Endothelial cell of umbilical vein (primary cell): ENCODE measurements around the gene MCRIP2. TPM values are rescaled to one million over a fixed set of nuclear protein-coding genes. Genes with fewer than 3 reads are reported as not detected.

Source experiments
- BruUV-seq: library from RNA; stranded (reverse); fragments of 400-500 nt; replicated peaks from 2 replicates; lab custom pipeline; 2021; lab: Mats Ljungman, UMichigan
- CTCF ChIA-PET: fragments of 300-600, 350-600 bp; sonication (Branson Sonifier 250); formaldehyde crosslinking; loops from one replicate; lab custom pipeline; 2021; ENCODE audit warnings: antibody characterized with exemption, inconsistent platforms; lab: Charles Lee
- POLR2A ChIA-PET: fragments of 300-600, 350-600 bp; sonication (Branson Sonifier 250); formaldehyde crosslinking; loops from one replicate; lab custom pipeline; 2021; ENCODE audit warnings: antibody characterized with exemption, inconsistent platforms; lab: Charles Lee
- DNase-seq: peaks from one replicate; pipeline ENCODE4 v3.0.0-alpha.2; 2011; ENCODE audit warnings: low read depth, low spot score
- FAIRE-seq: peaks from 2 replicates; lab custom pipeline; 2011; peaks lifted over from hg19 to GRCh38; lab: Jason Lieb, UNC
- H2AFZ ChIP-seq: 2 replicates; pipeline ENCODE4 v1.6.0; 2012; ENCODE audit warnings: low read depth, low read length, control low read depth, inconsistent platforms
- H3K27ac ChIP-seq: 2 replicates; pipeline ENCODE4 v1.5.1; 2011; ENCODE audit warnings: low read depth, mild to moderate bottlenecking, control low read depth, low read length, moderate library complexity; ENCODE audit not compliant: insufficient read depth
- H3K27me3 ChIP-seq, 2 experiments: 2 replicates each; pipeline versions ENCODE4 v1.6.0 to v1.6.1; 2011; ENCODE audit warnings: low read length in 2 of 2, mixed read lengths in 1 of 2; ENCODE audit not compliant: control insufficient read depth in 2 of 2, insufficient read depth in 2 of 2
- H3K36me3 ChIP-seq, 2 experiments: 2 replicates in 1 of 2; 3 replicates in 1 of 2; pipeline ENCODE4 v1.5.1; 2011; ENCODE audit warnings: low read length in 2 of 2, mild to moderate bottlenecking in 1 of 2, moderate library complexity in 1 of 2; ENCODE audit not compliant: control insufficient read depth in 2 of 2, insufficient read depth in 2 of 2; ENCODE audit errors: extremely low read depth in 1 of 2
- H3K4me1 ChIP-seq: 3 replicates; pipeline ENCODE4 v1.5.1; 2011; ENCODE audit warnings: mild to moderate bottlenecking, low read length; ENCODE audit not compliant: control insufficient read depth, insufficient read depth; ENCODE audit errors: extremely low read depth
- H3K4me2 ChIP-seq: 2 replicates; pipeline ENCODE4 v1.6.1; 2011; ENCODE audit warnings: low read length, control low read depth, mixed read lengths; ENCODE audit not compliant: insufficient read depth
- H3K4me3 ChIP-seq, 3 experiments: fragments of 200-600 bp in 1 of 3; sonication (generic), shearing (Covaris generic) in 1 of 3; replicated peaks in 1 of 3; 2 replicates each; pipeline ENCODE4 v1.5.1; 2011 to 2016; ENCODE audit warnings: control low read depth in 3 of 3, low read length in 3 of 3, mild to moderate bottlenecking in 2 of 3, inconsistent platforms in 1 of 3, low read depth in 1 of 3, moderate library complexity in 1 of 3; ENCODE audit not compliant: insufficient read depth in 1 of 3
- H3K79me2 ChIP-seq: 2 replicates; pipeline ENCODE4 v1.6.0; 2012; ENCODE audit warnings: low read length, inconsistent platforms; ENCODE audit not compliant: control insufficient read depth, insufficient read depth
- H3K9ac ChIP-seq: replicated peaks from 2 replicates; pipeline ENCODE3; 2011; ENCODE audit warnings: low read length, control low read depth; ENCODE audit not compliant: insufficient read depth; ENCODE audit errors: extremely low read depth
- H3K9me1 ChIP-seq: replicated peaks from 3 replicates; pipeline ENCODE4 v1.6.0; 2011; ENCODE audit warnings: mild to moderate bottlenecking, low read length; ENCODE audit not compliant: control insufficient read depth, insufficient read depth; ENCODE audit errors: extremely low read depth
- H3K9me3 ChIP-seq: replicated peaks from 2 replicates; pipeline ENCODE4 v1.5.1; 2012; ENCODE audit warnings: low read length, inconsistent platforms; ENCODE audit not compliant: control insufficient read depth, insufficient read depth
- H4K20me1 ChIP-seq: replicated peaks from 2 replicates; pipeline ENCODE3; 2011; ENCODE audit warnings: mild to moderate bottlenecking, low read length; ENCODE audit not compliant: control insufficient read depth, insufficient read depth; ENCODE audit errors: extremely low read depth
- CTCF ChIP-seq, 2 donors: IDR thresholded peaks; 1 replicate in 1 of 2; 2 replicates in 1 of 2; pipeline ENCODE4 v1.5.1; 2011; ENCODE audit warnings: low read length in 2 of 2, mild to moderate bottlenecking in 2 of 2, moderate library complexity in 2 of 2, control low read depth in 1 of 2, inconsistent platforms in 1 of 2, low read depth in 1 of 2; ENCODE audit not compliant: insufficient read depth in 1 of 2; ENCODE audit errors: extremely low read depth in 1 of 2
- EZH2 ChIP-seq: IDR thresholded peaks from 2 replicates; pipeline ENCODE4 v1.6.1; 2012; ENCODE audit warnings: borderline replicate concordance, low read depth, mild to moderate bottlenecking, moderate library complexity, low read length, inconsistent platforms; ENCODE audit not compliant: severe bottlenecking
- FOS ChIP-seq: IDR thresholded peaks from 2 replicates; pipeline ENCODE4 v1.6.1; 2011; ENCODE audit warnings: mild to moderate bottlenecking, low read length, moderate library complexity, borderline replicate concordance; ENCODE audit not compliant: insufficient read depth
- GATA2 ChIP-seq: IDR thresholded peaks from 2 replicates; pipeline ENCODE4 v1.7.0; 2011; ENCODE audit warnings: low read depth, mild to moderate bottlenecking, moderate library complexity, mixed read lengths, low read length; ENCODE audit not compliant: insufficient read length, insufficient read depth
- JUN ChIP-seq: IDR thresholded peaks from 2 replicates; pipeline ENCODE4 v1.6.1; 2011; ENCODE audit warnings: borderline replicate concordance, low read depth; ENCODE audit not compliant: insufficient read length, insufficient read depth
- MYC ChIP-seq: IDR thresholded peaks from one replicate; pipeline ENCODE4 v1.6.1; 2011; ENCODE audit warnings: mild to moderate bottlenecking, low read depth, low read length
- POLR2A ChIP-seq: IDR thresholded peaks from 2 replicates; pipeline ENCODE4 v1.6.1; 2012; ENCODE audit warnings: low read depth, mild to moderate bottlenecking, control low read depth, low read length
- POLR2AphosphoS5 ChIP-seq: IDR thresholded peaks from 2 replicates; pipeline ENCODE4 v1.6.1; 2012; ENCODE audit warnings: low read depth, mild to moderate bottlenecking, control low read depth, low read length, moderate library complexity; ENCODE audit not compliant: insufficient read depth
- dilution Hi-C: fragments of 300-500 bp; cut with MboI; formaldehyde crosslinking; loops from one replicate; pipeline ENCODE4 v1.15.0; 2019; ENCODE audit warnings: low sequenced_read_pairs; ENCODE audit not compliant: extremely low pct_ligation_motif_present
- intact Hi-C: fragments of 100-400 bp; cut with micrococcal nuclease; formaldehyde crosslinking; loops from one replicate; pipeline ENCODE4 v1.10.0; 2022
- polyA plus RNA-seq, 4 experiments: library from polyadenylated mRNA; depleted of rRNA in 3 of 4; stranded (reverse) in 3 of 4; unstranded in 1 of 4; fragments of >200 nt; gene quantifications; 2 replicates each; pipeline versions ENCODE4 v1.2.1 to v1.2.3, GENCODE V29; 2011 to 2012; ENCODE audit warnings: missing spikeins in 1 of 4
- total RNA-seq: library from RNA; stranded (reverse); gene quantifications from 2 replicates; pipeline ENCODE4 v1.2.3, GENCODE V29; 2021
- TF ChIP-seq, protein P1 (sequence below): IDR thresholded peaks from 2 replicates; pipeline ENCODE4 v1.6.1; 2011; ENCODE audit not compliant: insufficient read depth, insufficient read length

The MCRIP2 gene
- total and polyA plus RNA-seq, 2 donors (not counting 3 experiments of a cell fraction or from before 2014, with no cell fraction given): 17.1 to 18.9 TPM

DNA sequence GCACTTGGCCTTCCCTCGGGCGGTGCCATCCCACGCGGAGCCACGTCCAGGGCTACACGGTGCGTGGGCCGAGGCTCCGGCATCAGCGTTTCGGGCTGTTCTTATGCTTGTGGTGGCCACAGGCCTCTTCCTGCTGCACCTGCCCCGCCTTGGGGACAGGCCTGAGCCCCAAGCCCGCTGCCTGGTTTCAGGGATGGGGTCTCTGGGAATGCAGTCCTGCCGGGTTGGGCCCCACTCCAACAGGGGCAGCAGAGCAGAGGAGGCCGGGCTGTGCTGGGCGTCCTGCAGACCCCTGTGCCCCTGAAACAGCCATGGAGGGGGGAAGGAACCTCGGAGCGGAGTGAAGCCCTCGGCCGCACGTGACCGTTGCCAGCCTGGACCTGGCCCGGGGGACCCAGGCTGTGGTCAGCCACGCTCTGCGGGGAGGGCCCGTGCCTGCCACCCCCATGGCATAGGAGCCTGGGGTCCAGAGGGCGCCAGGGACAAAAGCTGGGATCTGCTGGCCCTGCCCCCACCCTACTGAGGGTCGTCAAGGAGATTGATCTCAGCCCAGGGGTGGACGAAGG lies 11.3 kb upstream of the MCRIP2 start:
- intact Hi-C loops: no loop called here

More for the DNA sequence above, 11.3 kb upstream of the MCRIP2 start:
- H3K9ac ChIP-seq: no peak overlapping the region
- BruUV-seq: no TSS peak
- no peaks in the 10 kb centered on the region for H3K9me1 ChIP-seq
- TF ChIP-seq CTCF (IDR thresholded peaks at IDR 0.05; ENCODE audit: extremely low read depth in 1 of 2, insufficient read depth in 1 of 2, low read depth in 1 of 2, low read length in 2 of 2) (no peak), MYC (no peak), POLR2AphosphoS5 (no peak), EZH2 (no peak), JUN (no peak), POLR2A (no peak), GATA2 (no peak), FOS (no peak)
- TF ChIP-seq, protein P1, sequence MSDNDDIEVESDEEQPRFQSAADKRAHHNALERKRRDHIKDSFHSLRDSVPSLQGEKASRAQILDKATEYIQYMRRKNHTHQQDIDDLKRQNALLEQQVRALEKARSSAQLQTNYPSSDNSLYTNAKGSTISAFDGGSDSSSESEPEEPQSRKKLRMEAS: no peak
- H3K27ac ChIP-seq: no peak overlapping the region
- dilution Hi-C loops: no loop called here
- no peak overlapping the region for H2AFZ ChIP-seq
- no peaks in the 10 kb centered on the region for H4K20me1 ChIP-seq
- DNase-seq (no peak), FAIRE-seq (no peak)
- H3K4me2 ChIP-seq: no peak overlapping the region
- H3K27me3 ChIP-seq: no peaks in the 10 kb centered on the region
- peaks cover 6% of the 10 kb centered on the region for H3K79me2 ChIP-seq
- peaks cover 6% of the 10 kb centered on the region for H3K4me1 ChIP-seq
- ChIA-PET CTCF (no interaction called here), POLR2A (no interaction called here)
- H3K9me3 ChIP-seq: no peaks in the 10 kb centered on the region
- H3K36me3 ChIP-seq: peaks cover 0 to 5% of the 10 kb centered on the region in 2 experiments
- H3K4me3 ChIP-seq: no peak overlapping the region
